Epithelial cell of proximal tubule (primary cell): ENCODE data around the gene GRM5. TPM values are rescaled to one million over a fixed set of nuclear protein-coding genes. Genes with fewer than 3 reads are reported as not detected.

Experiments used
- DNase-seq: peaks from one replicate; pipeline ENCODE4 v3.0.0-alpha.2; 2011; ENCODE audit warnings: low read depth
- H3K4me3 ChIP-seq: 2 replicates; pipeline ENCODE4 v1.5.1; 2011; ENCODE audit warnings: low read depth, mild to moderate bottlenecking, low read length
- total RNA-seq: library from RNA; depleted of rRNA; stranded (reverse); fragments of >200 nt; gene quantifications from 2 replicates; pipeline ENCODE4 v1.2.3, GENCODE V29; 2015
- TF ChIP-seq, protein P1 (sequence below): conservative IDR thresholded peaks from 2 replicates; pipeline ENCODE4 v1.5.1; 2012; ENCODE audit warnings: low read depth, mild to moderate bottlenecking, low read length

Gene GRM5
- total RNA-seq, 1 donor from 2014 or later = 0.12 TPM

DNA sequence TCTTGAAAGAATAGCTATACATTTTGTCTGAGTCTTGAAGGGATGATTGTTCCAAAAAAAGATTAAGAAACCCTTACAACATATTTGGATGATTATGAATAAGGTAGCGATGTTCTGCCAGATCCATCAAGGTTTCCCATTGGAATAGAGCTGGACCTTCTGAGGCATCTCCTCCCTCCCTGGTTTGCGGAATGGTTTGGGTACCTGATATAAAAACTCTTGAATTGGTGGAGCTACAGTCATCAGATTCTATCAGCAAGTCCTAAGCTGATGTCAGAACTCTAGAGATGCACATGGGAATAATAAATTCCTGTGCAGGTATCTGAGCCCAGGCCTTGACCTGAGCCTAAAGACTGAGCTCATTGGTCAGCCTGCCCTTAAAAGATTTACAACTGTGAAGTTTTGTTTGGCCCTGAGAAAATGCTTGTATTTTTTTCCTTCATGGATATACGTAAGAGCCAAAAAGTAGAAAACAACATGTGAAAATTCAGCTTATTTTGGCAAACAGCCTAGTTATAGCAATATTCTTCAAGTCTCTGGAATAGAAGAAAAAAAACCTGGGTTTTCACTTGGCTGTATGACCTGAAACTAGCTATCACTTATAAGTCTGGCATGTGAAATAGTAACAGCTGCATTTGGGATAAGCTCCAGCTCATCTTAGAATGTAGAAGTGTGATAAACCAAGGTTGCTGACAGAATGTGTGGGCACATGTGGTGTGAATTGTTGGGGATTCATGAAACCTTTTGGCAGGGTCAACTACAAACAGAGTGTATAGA, 462.5 kb downstream of the GRM5 start:
- H3K4me3 ChIP-seq = no peak overlapping the region
- TF ChIP-seq, protein P1, sequence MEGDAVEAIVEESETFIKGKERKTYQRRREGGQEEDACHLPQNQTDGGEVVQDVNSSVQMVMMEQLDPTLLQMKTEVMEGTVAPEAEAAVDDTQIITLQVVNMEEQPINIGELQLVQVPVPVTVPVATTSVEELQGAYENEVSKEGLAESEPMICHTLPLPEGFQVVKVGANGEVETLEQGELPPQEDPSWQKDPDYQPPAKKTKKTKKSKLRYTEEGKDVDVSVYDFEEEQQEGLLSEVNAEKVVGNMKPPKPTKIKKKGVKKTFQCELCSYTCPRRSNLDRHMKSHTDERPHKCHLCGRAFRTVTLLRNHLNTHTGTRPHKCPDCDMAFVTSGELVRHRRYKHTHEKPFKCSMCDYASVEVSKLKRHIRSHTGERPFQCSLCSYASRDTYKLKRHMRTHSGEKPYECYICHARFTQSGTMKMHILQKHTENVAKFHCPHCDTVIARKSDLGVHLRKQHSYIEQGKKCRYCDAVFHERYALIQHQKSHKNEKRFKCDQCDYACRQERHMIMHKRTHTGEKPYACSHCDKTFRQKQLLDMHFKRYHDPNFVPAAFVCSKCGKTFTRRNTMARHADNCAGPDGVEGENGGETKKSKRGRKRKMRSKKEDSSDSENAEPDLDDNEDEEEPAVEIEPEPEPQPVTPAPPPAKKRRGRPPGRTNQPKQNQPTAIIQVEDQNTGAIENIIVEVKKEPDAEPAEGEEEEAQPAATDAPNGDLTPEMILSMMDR = no peak
- no peak for DNase-seq

- no peak for DNase-seq
- H3K4me3 ChIP-seq = no peak overlapping the region
- TF ChIP-seq, protein P1 = no peak
Observed at GRCh38 chr11:88597387-88597786, 468.4 kb downstream of the GRM5 start.

- no peak overlapping the region for H3K4me3 ChIP-seq
- no peak for DNase-seq
- TF ChIP-seq, protein P1 = no peak
Observed at GRCh38 chr11:88596786-88597185, 469.0 kb downstream of the GRM5 start.

DNA sequence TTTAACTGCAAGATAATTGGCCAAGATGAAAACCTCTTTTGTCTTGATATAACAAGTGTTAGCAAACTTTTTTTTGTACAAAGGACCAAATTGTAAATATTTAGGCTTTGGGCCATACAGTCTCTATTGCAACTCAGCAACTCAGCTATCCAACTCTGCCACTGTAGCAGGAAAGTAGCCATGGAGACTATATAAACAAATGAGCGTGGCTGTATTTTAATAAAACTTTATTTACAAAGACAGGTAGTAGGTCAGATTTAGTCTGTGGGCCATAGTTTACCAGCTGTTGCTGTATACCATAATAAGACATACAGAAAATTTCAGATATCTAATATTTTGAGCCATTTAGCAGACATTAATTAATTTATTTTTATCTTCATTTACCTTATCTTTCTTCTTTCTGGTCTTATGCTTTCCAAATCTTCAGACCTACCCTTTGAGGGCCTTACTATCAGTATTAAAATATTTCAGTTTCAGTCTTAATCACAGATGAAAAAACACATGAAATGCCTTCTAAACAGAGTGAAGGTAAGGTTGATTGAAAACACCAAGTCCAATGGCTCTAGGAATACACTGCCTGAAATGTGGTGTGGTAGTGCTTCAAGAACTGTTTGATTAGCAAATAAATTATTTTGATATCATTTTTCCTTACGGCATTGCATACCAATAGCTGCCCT, 471.4 kb downstream of the GRM5 start:
- DNase-seq = no peak
- H3K4me3 ChIP-seq = no peak overlapping the region
- TF ChIP-seq, protein P1 = no peak

DNA sequence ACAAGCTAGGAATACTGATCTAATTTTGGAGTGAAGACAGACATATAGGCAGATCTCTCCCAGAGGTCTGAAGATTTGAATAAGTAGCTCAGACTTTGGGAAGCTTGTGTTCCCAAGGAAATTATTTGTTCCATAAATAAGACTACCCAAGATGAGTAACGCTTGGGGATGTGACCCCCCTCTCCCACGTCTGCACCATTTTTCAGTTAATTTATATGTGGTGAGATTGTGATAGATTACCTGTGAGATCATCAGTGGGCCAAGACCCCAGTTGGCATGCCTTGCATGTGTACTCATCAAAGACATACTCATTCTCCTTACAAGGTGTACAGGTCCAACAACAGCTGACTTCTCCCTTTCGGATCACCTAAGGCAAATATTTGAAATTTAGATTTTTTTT, 475.4 kb downstream of the GRM5 start:
- no peak overlapping the region for H3K4me3 ChIP-seq
- TF ChIP-seq, protein P1 = no peak
- DNase-seq = no peak

DNA sequence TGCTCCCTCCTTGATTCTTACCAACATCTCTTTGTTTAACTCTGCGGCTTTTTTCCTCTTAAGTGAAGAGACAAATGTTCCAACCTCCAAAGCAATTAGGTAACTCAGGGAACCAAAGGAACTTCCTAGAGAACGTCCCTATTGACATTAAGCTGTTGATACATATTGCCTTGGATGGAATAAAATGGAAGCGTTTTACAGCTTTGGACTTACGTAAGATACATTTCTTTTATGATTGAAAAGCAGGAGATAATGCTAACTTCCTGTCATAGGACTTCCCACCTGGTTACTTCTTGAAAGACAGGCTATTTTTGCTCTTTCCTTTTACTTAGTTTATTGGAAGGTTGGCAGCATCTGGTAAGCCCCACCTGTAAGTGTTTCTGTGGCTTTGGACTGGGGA, 482.5 kb downstream of the GRM5 start:
- no peak for DNase-seq
- no peak overlapping the region for H3K4me3 ChIP-seq
- TF ChIP-seq, protein P1 = no peak
